ENCODE data around the gene TWSG1. TPM values are rescaled to one million over a fixed set of nuclear protein-coding genes. Genes with fewer than 3 reads are reported as not detected.

TWSG1 gene
- total and polyA plus RNA-seq, 7 donors = 3.6 to 8.5 (median 7.0) TPM

GRCh38 chr18:9380621-9381395, 46.2 kb downstream of the TWSG1 start:
- H3K27ac ChIP-seq = no peak overlapping the region

GRCh38 chr18:9386879-9387278, 52.3 kb downstream of the TWSG1 start:
- Histone ChIP-seq H3K27me3 (ENCODE audit: insufficient read depth in 3 of 3, low read length in 2 of 3) (no peaks in the 10 kb centered on the region), H3K9me3 (peaks cover 3% of the 10 kb centered on the region), H3K4me3 (no peak overlapping the region), H3K36me3 (ENCODE audit: insufficient read depth in 1 of 2, low read depth in 1 of 2) (no peaks in the 10 kb centered on the region), H3K27ac (no peak overlapping the region), H3K4me1 (no peaks in the 10 kb centered on the region)
- no peak for TF ChIP-seq CTCF (IDR thresholded peaks at IDR 0.05)
- no peak for DNase-seq
- intact Hi-C loops (cut with DNase I) = no loop called here
- 82 to 87% (median 86%) methylated on average over 1 of the region's 1 CpG for WGBS, 3 donors
- no peak for ATAC-seq

More at GRCh38 chr18:9380621-9381395, 46.2 kb downstream of the TWSG1 start:
- Histone ChIP-seq H3K27me3 (ENCODE audit: insufficient read depth in 3 of 3, low read length in 2 of 3) (no peaks in the 10 kb centered on the region), H3K4me3 (no peak overlapping the region), H3K9me3 (no peaks in the 10 kb centered on the region), H3K36me3 (ENCODE audit: insufficient read depth in 1 of 2, low read depth in 1 of 2) (no peaks in the 10 kb centered on the region), H3K4me1 (no peaks in the 10 kb centered on the region)
- WGBS, 3 donors = 28 to 39% (median 37%) methylated on average over 4 of the region's 4 CpGs
- no peak for TF ChIP-seq CTCF (IDR thresholded peaks at IDR 0.05)
- no peak for DNase-seq
- no peak for ATAC-seq
- intact Hi-C loops (cut with DNase I) = no loop called here

GRCh38 chr18:9387891-9388290, 53.3 kb downstream of the TWSG1 start:
- ATAC-seq = no peak

GRCh38 chr18:9389706-9390105, 55.1 kb downstream of the TWSG1 start:
- ATAC-seq = no peak
- intact Hi-C loops (cut with DNase I) = no loop called here

More at GRCh38 chr18:9387891-9388290, 53.3 kb downstream of the TWSG1 start:
- H3K27me3 ChIP-seq (ENCODE audit: insufficient read depth in 3 of 3, low read length in 2 of 3) = no peaks in the 10 kb centered on the region
- no peak overlapping the region for H3K27ac ChIP-seq
- H3K36me3 ChIP-seq (ENCODE audit: insufficient read depth in 1 of 2, low read depth in 1 of 2) = no peaks in the 10 kb centered on the region
- H3K4me3 ChIP-seq = no peak overlapping the region
- no peak for TF ChIP-seq CTCF (IDR thresholded peaks at IDR 0.05)
- intact Hi-C loops (cut with DNase I) = no loop called here
- no peak for DNase-seq
- WGBS, 3 donors = 82 to 89% (median 88%) methylated on average over 1 of the region's 1 CpG
- peaks cover 3% of the 10 kb centered on the region for H3K9me3 ChIP-seq
- H3K4me1 ChIP-seq = no peaks in the 10 kb centered on the region

More at GRCh38 chr18:9389706-9390105, 55.1 kb downstream of the TWSG1 start:
- no peaks in the 10 kb centered on the region for H3K27me3 ChIP-seq (ENCODE audit: insufficient read depth in 3 of 3, low read length in 2 of 3)
- WGBS, 3 donors = 92 to 97% (median 95%) methylated on average over 5 of the region's 5 CpGs
- DNase-seq = no peak
- peaks cover 3% of the 10 kb centered on the region for H3K9me3 ChIP-seq
- no peak for TF ChIP-seq CTCF (IDR thresholded peaks at IDR 0.05)
- H3K4me3 ChIP-seq = no peak overlapping the region
- H3K4me1 ChIP-seq = no peaks in the 10 kb centered on the region
- no peaks in the 10 kb centered on the region for H3K36me3 ChIP-seq (ENCODE audit: insufficient read depth in 1 of 2, low read depth in 1 of 2)
- no peak overlapping the region for H3K27ac ChIP-seq
